Measurements from ENCODE around the gene KHNYN. TPM values are rescaled to one million over a fixed set of nuclear protein-coding genes. Genes with fewer than 3 reads are reported as not detected.

Gene KHNYN
- total and polyA plus RNA-seq, 11 donors: 15.6 to 34.5 (median 20.1) TPM

DNA sequence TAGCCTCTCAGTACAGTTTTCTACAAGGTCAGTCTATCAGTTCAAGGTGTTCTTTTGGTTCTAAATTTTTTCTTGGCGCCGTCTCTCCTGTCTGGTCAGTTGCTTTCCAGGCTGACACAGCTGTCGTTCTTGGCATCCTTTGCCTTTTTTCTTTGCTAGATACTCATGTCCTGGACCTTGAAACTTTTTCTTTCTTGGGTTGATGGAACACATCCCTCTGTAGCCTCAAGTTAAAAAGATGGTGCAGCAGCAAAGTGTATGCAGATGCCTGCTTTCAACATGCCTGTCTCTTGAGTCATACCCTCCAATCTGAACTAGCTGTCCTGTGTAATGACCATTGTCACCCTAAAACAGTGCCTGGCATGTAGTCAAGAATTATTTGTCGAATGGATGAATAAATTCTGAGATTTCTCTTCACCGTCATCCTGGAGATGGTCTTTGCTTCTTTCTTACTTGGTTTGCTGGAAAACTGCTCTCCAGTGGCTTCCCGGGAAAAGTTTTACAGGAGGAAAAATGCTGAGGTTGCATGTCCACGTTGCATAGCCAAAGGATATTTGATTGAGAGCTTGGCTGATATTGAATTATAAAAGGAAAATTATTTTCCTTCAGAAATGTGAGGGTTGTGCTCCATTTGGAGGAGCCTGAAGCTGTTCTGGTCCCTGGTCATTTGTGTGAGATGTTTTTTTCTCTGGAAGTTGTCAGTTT is 26.3 kb upstream of the KHNYN start:
- peaks cover 0 to 17% (median 5%) of the 10 kb centered on the region in 9 donors for H3K36me3 ChIP-seq
- H3K27me3 ChIP-seq: no peaks in the 10 kb centered on the region
- peak overlapping the region in 9 of 12 donors; percentile 16 to 58 (median 30) for H3K27ac ChIP-seq
- TF ChIP-seq POLR2A (IDR thresholded peaks at IDR 0.05): no peak
- TF ChIP-seq, protein P1, sequence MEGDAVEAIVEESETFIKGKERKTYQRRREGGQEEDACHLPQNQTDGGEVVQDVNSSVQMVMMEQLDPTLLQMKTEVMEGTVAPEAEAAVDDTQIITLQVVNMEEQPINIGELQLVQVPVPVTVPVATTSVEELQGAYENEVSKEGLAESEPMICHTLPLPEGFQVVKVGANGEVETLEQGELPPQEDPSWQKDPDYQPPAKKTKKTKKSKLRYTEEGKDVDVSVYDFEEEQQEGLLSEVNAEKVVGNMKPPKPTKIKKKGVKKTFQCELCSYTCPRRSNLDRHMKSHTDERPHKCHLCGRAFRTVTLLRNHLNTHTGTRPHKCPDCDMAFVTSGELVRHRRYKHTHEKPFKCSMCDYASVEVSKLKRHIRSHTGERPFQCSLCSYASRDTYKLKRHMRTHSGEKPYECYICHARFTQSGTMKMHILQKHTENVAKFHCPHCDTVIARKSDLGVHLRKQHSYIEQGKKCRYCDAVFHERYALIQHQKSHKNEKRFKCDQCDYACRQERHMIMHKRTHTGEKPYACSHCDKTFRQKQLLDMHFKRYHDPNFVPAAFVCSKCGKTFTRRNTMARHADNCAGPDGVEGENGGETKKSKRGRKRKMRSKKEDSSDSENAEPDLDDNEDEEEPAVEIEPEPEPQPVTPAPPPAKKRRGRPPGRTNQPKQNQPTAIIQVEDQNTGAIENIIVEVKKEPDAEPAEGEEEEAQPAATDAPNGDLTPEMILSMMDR (IDR thresholded peaks at IDR 0.05): no peak
- no peaks in the 10 kb centered on the region for H3K9me3 ChIP-seq
- intact Hi-C loops (cut with DNase I): loop anchor here in 1 of 10 donors (5.0 kb wide), 1 partner anchor 36 kb away; the partner anchor contains the start of gene NFATC4
- DNase-seq (peak in 1 of 5 donors; percentile 56), ATAC-seq (peak; percentile 7 to 57 (median 33))
- H3K4me1 ChIP-seq: peaks cover 0 to 56% (median 43%) of the 10 kb centered on the region in 12 donors
- peak overlapping the region in 1 of 12 donors; percentile 3 for H3K4me3 ChIP-seq
- WGBS, 4 donors: 33 to 51% (median 44%) methylated on average over 7 of the region's 7 CpGs

GRCh38 chr14:24404814-24405213 is 24.9 kb upstream of the KHNYN start:
- DNase-seq: no peak
- Histone ChIP-seq H3K27ac (no peak overlapping the region), H3K27me3 (no peaks in the 10 kb centered on the region), H3K4me1 (peaks cover 0 to 50% (median 42%) of the 10 kb centered on the region in 12 donors), H3K9me3 (no peaks in the 10 kb centered on the region), H3K36me3 (peaks cover 0 to 31% (median 17%) of the 10 kb centered on the region in 9 donors), H3K4me3 (no peak overlapping the region)
- intact Hi-C loops (cut with DNase I): loop anchor here in 1 of 10 donors (5.0 kb wide), 1 partner anchor 38 kb away; the partner anchor contains the start of gene NFATC4
- TF ChIP-seq POLR2A (IDR thresholded peaks at IDR 0.05): no peak
- TF ChIP-seq, protein P1 (IDR thresholded peaks at IDR 0.05): no peak
- ATAC-seq: no peak
- WGBS, 4 donors: 57 to 62% (median 60%) methylated on average over 4 of the region's 4 CpGs

GRCh38 chr14:24406416-24406815 is 23.3 kb upstream of the KHNYN start:
- Histone ChIP-seq H3K4me1 (peaks cover 0 to 34% (median 28%) of the 10 kb centered on the region in 12 donors), H3K4me3 (no peak overlapping the region), H3K27ac (no peak overlapping the region), H3K36me3 (peaks cover 0 to 39% (median 28%) of the 10 kb centered on the region in 9 donors), H3K27me3 (no peaks in the 10 kb centered on the region), H3K9me3 (no peaks in the 10 kb centered on the region)
- DNase-seq (peak in 1 of 5 donors; percentile 45), ATAC-seq (no peak)
- TF ChIP-seq POLR2A (IDR thresholded peaks at IDR 0.05): no peak
- TF ChIP-seq, protein P1 (IDR thresholded peaks at IDR 0.05): no peak
- WGBS, 4 donors: 93 to 96% (median 94%) methylated on average over 6 of the region's 6 CpGs
- intact Hi-C loops (cut with DNase I): no loop called here

- ATAC-seq: no peak
Observed at GRCh38 chr14:24407608-24408325, 22.0 kb upstream of the KHNYN start.

More at GRCh38 chr14:24407608-24408325, 22.0 kb upstream of the KHNYN start:
- Histone ChIP-seq H3K36me3 (peaks cover 0 to 52% (median 31%) of the 10 kb centered on the region in 9 donors), H3K9me3 (no peaks in the 10 kb centered on the region), H3K27me3 (no peaks in the 10 kb centered on the region), H3K4me1 (peaks cover 0 to 22% (median 15%) of the 10 kb centered on the region in 12 donors), H3K27ac (no peak overlapping the region), H3K4me3 (no peak overlapping the region)
- peak in 1 of 5 donors; percentile 29 for DNase-seq
- intact Hi-C loops (cut with DNase I): no loop called here
- WGBS, 4 donors: 93 to 95% (median 93%) methylated on average over 13 to 18 of the region's 18 CpGs
- TF ChIP-seq, protein P1 (IDR thresholded peaks at IDR 0.05): no peak
- TF ChIP-seq POLR2A (IDR thresholded peaks at IDR 0.05): no peak
